Tibial artery (tissue), 4 donors: ENCODE measurements around the gene SIX4.
A peak's percentile ranks its signal among the peaks of the same experiment; 100 is the strongest.

Experiments used
- DNase-seq, 2 donors: peaks; one replicate each; pipeline ENCODE4 v3.0.0-alpha.2; 2019
- H3K27ac ChIP-seq, 2 donors: fragments of 200-600 bp; sonication (generic) in 1 of 2; 1 replicate in 1 of 2; 2 replicates in 1 of 2; pipeline ENCODE4 v1.5.1; 2018 to 2019; ENCODE audit warnings: mild to moderate bottlenecking in 1 of 2
- H3K27me3 ChIP-seq, 2 donors: fragments of 200-600 bp; sonication (generic) in 1 of 2; one replicate each; pipeline versions ENCODE4 v1.5.1 to v1.6.0; 2016 to 2019
- H3K36me3 ChIP-seq, 3 donors: fragments of 200-600 bp; sonication (generic) in 2 of 3; one replicate each; pipeline ENCODE4 v1.5.1; 2016 to 2019; ENCODE audit warnings: mild to moderate bottlenecking in 2 of 3
- H3K4me1 ChIP-seq, 4 donors: fragments of 200-600 bp; sonication (generic) in 2 of 4; 1 replicate in 3 of 4; 2 replicates in 1 of 4; pipeline ENCODE4 v1.5.1; 2016 to 2019
- H3K4me3 ChIP-seq, 2 donors: fragments of 200-600 bp; sonication (generic) in 1 of 2; 1 replicate in 1 of 2; 2 replicates in 1 of 2; pipeline ENCODE4 v1.5.1; 2018 to 2019; ENCODE audit warnings: mild to moderate bottlenecking in 2 of 2
- H3K9me3 ChIP-seq, 3 donors: fragments of 200-600 bp; sonication (generic) in 1 of 3; one replicate each; pipeline ENCODE4 v1.5.1; 2016 to 2019
- CTCF ChIP-seq, 2 experiments: fragments of 200-600 bp in 1 of 2; fragments of 450-650 bp in 1 of 2; IDR thresholded peaks; one replicate each; pipeline ENCODE4 v1.5.1; 2017 to 2019; ENCODE audit warnings: antibody characterized with exemption in 2 of 2, mild to moderate bottlenecking in 1 of 2, moderate library complexity in 1 of 2
- intact Hi-C: fragments of 100-400 bp; cut with DNase I; formaldehyde crosslinking; loops from one replicate; pipeline ENCODE4 v1.15.0; 2023; ENCODE audit warnings: low total_unique reads

The SIX4 gene

DNA sequence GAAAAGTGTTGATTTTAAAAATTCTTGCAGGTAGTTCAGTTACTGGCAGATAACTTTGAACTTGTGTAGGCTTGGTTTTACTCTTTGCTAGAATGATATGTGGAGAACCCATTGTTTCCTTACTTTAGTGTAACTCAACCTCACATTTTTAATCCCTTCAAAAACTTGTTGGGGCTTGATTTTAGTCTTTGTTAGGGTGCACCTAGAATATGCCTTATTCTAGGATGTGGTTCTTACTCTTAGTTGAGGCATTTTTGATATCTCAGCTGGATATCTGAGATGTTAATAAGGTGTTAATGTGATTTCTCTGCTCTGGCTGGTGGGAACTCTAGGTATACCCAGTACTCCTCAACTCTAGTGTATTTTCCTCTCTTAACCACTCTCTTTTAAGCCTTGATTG lies 20.4 kb upstream of the SIX4 start:
- TF ChIP-seq CTCF (IDR thresholded peaks at IDR 0.05), result no peak
- no peaks in the 10 kb centered on the region for H3K9me3 ChIP-seq
- H3K27me3 ChIP-seq, result no peaks in the 10 kb centered on the region
- H3K4me3 ChIP-seq, result no peak overlapping the region
- H3K36me3 ChIP-seq, result peaks cover 0 to 6% (median 0%) of the 10 kb centered on the region in 3 donors
- H3K27ac ChIP-seq, result no peak overlapping the region
- no peaks in the 10 kb centered on the region for H3K4me1 ChIP-seq
- intact Hi-C loops, result no loop called here
- no peak for DNase-seq

DNA sequence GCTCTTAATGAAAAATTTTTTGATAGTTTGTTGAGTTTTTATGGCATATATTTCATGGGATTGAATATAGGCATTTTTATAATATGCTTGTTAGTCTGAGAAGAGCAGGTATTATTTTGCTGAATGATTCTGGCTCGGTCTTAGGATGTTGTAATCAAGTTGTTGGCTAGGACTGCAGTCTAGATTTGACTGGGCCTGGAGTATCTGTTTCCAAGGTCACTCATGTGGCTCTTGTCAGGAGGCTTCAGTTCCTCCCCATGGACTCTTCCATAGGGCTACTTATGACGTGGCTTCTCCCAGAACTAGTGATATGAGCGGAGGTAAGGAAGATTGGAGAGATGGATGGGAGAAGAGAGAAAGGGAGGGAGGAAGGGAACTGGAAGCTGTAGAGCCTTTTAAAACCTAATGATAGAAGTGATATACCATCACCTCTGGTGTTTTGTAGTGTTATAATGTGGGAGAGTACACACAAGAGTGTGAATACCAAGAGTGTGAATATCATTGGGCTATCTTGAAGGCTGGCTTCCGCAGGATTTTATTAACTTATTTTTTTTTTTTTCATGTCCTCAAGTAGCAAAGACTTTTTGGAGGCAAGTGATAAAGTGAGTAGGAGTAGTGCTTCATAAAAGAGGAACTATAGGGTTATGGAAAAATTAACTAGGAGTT lies 14.8 kb upstream of the SIX4 start:
- Histone ChIP-seq H3K4me1 (peaks cover 0 to 28% (median 8%) of the 10 kb centered on the region in 4 donors), H3K27ac (no peak overlapping the region), H3K4me3 (no peak overlapping the region), H3K27me3 (no peaks in the 10 kb centered on the region), H3K9me3 (no peaks in the 10 kb centered on the region), H3K36me3 (peaks cover 0 to 5% (median 0%) of the 10 kb centered on the region in 3 donors)
- TF ChIP-seq CTCF (IDR thresholded peaks at IDR 0.05), result no peak
- DNase-seq, result no peak
- intact Hi-C loops, result loop anchor here (5.0 kb wide), 1 partner anchor 92 kb away; the partner anchor contains the start of gene SIX1

DNA sequence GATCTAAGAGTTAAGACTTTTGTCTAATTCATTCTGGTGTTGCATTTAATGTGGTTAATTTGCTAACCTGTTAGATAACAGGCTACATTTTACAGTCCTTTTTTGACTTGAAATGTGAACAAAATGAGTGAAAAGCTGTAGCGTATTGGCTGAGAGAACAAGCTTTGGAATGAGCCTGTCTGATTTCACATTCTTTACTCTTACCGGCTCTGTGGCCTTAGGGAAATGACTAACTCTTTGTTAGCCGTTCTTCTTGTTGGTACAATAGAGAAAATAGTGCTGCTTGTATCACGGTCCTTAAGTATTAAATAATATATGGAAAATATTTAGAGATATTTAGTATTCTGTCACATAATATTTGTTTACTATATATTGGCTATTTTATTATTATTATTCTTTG lies 12.3 kb upstream of the SIX4 start:
- H3K27ac ChIP-seq, result no peak overlapping the region
- no peaks in the 10 kb centered on the region for H3K36me3 ChIP-seq
- no peaks in the 10 kb centered on the region for H3K27me3 ChIP-seq
- no peak for TF ChIP-seq CTCF (IDR thresholded peaks at IDR 0.05)
- no peak for DNase-seq
- no peaks in the 10 kb centered on the region for H3K9me3 ChIP-seq
- intact Hi-C loops, result loop anchor here (5.0 kb wide), 1 partner anchor 89 kb away; the partner anchor contains the start of gene SIX1
- H3K4me1 ChIP-seq, result peaks cover 0 to 28% (median 8%) of the 10 kb centered on the region in 4 donors
- peak overlapping the region in 1 of 2 donors; percentile 63 for H3K4me3 ChIP-seq

DNA sequence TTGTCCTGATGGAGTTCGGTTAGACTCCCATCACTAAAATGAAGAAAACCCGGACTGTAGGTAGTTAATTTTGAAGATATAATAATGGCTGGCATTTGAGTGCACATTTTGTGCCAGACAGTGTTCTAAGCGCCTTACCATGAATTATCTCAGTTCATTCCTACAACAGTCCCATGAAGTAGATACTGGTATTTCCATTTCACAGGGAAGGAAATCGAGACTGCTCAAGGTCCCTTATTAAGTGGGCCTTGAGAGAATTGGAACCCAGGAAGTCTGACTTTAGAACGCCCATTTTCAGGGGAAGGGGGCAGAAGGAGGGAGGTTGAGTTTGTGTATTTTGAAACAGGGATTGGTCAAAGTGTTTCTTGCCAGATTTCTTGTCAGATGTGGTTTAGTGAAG lies 11.3 kb upstream of the SIX4 start:
- Histone ChIP-seq H3K4me3 (peak overlapping the region; percentile 63 to 85), H3K27ac (peak overlapping the region; percentile 74 to 91)
- no peak for TF ChIP-seq CTCF (IDR thresholded peaks at IDR 0.05)

GRCh38 chr14:60734465-60735242 lies 10.5 kb upstream of the SIX4 start, which contains the start of gene MNAT1:
TSS of gene MNAT1 (plus strand) at chr14:60734761. CDS start at chr14:60734863, 102 bp downstream.
- DNase-seq, result peak; percentile 73 to 87
- peak within 1 kb of the TSS; percentile 74 to 91 for H3K27ac ChIP-seq
- H3K36me3 ChIP-seq, result no peaks in the 10 kb centered on the region
- peak within 1 kb of the TSS; percentile 63 to 85 for H3K4me3 ChIP-seq
- intact Hi-C loops, result loop anchor here (5.0 kb wide), 1 partner anchor 87 kb away; the partner anchor contains the start of gene SIX1
- peak in 1 of 2 experiments; percentile 15 for TF ChIP-seq CTCF (IDR thresholded peaks at IDR 0.05)
- H3K4me1 ChIP-seq, result peaks cover 0 to 28% (median 8%) of the 10 kb centered on the region in 4 donors
- H3K27me3 ChIP-seq, result no peaks in the 10 kb centered on the region
- no peaks in the 10 kb centered on the region for H3K9me3 ChIP-seq

More for the DNA sequence above, 11.3 kb upstream of the SIX4 start:
- no peaks in the 10 kb centered on the region for H3K9me3 ChIP-seq
- DNase-seq, result no peak
- H3K36me3 ChIP-seq, result no peaks in the 10 kb centered on the region
- H3K27me3 ChIP-seq, result no peaks in the 10 kb centered on the region
- intact Hi-C loops, result loop anchor here (5.0 kb wide), 1 partner anchor 88 kb away; the partner anchor contains the start of gene SIX1
- peaks cover 0 to 28% (median 8%) of the 10 kb centered on the region in 4 donors for H3K4me1 ChIP-seq
